ENCODE data around the gene ANKDD1A.

The ANKDD1A gene

DNA sequence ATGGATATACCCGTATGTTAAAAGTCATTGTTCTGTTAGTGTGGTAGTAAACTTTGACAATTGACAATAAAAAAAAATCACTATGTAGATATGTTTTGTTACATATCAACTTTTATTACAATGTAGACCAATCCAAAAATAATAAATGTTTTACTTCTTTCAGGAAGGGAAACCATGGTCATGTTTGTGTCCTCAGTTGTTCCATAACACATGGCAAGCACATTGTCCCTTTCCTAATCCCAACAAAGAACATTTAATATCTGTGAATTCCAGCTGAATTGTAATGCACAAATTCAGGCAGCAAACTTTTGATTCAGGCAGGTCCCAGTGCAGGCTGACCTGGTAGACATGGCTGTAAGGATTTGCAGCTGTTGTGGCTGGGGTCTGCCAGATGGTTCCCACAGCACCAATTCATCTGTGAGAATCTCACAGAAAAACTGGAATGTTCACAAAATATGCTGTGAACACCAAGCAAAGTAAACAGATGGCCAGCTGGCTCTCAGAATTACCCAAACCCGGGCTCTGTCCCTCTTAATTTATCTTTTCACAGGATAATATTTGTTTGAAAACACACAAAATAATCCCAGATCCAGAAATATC, 79.9 kb downstream of the ANKDD1A start:
- H3K4me3 ChIP-seq = no peak overlapping the region
- H3K9me3 ChIP-seq = no peaks in the 10 kb centered on the region
- H3K27me3 ChIP-seq = no peaks in the 10 kb centered on the region
- no peak overlapping the region for H3K27ac ChIP-seq
- TF ChIP-seq, protein P1, sequence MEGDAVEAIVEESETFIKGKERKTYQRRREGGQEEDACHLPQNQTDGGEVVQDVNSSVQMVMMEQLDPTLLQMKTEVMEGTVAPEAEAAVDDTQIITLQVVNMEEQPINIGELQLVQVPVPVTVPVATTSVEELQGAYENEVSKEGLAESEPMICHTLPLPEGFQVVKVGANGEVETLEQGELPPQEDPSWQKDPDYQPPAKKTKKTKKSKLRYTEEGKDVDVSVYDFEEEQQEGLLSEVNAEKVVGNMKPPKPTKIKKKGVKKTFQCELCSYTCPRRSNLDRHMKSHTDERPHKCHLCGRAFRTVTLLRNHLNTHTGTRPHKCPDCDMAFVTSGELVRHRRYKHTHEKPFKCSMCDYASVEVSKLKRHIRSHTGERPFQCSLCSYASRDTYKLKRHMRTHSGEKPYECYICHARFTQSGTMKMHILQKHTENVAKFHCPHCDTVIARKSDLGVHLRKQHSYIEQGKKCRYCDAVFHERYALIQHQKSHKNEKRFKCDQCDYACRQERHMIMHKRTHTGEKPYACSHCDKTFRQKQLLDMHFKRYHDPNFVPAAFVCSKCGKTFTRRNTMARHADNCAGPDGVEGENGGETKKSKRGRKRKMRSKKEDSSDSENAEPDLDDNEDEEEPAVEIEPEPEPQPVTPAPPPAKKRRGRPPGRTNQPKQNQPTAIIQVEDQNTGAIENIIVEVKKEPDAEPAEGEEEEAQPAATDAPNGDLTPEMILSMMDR (IDR thresholded peaks at IDR 0.05) = no peak
- intact Hi-C loops (cut with DNase I; ENCODE audit: low total_unique reads) = no loop called here
- no peaks in the 10 kb centered on the region for H3K36me3 ChIP-seq
- peaks cover 0 to 16% (median 8%) of the 10 kb centered on the region in 4 donors for H3K4me1 ChIP-seq
- no peak for DNase-seq

DNA sequence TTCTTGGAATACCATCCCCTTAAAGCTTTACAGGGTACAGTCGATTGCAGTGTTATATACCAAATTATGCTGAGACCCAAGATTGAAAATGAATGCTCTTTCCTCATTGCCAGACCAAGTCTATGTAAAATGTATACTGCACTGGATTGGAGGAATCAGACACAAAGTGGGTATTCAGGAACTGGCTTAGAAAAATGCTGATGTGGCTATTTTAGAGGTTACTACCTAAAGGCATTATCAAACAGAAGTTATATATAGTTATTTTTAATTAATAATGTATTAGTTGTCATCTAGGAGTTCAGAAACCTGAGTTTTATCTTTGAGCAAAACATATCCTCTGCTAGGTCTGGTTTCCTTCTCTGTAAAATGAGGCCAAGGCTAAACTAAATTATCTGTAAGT, 81.6 kb downstream of the ANKDD1A start:
- no peak for DNase-seq
- TF ChIP-seq, protein P1 (IDR thresholded peaks at IDR 0.05) = no peak

DNA sequence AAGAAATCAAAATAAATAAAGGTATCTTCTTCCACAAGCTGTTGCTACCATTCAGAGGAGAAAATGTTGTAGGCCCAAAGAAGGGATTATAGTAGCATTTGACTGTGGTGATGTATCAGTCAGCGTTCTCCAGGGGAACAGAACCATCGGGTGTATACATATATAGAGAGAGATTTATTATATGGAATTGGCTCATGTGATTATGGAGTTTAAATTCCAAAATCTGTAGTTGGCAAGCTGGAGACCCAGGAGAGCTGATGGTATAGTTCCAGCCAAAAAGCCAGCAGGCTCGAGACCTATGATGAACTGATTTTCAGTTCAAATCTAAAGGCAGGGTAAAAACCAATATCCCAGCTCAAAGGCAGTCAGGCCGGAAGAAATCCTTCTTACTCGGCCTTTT, 85.4 kb downstream of the ANKDD1A start:
- TF ChIP-seq, protein P1 (IDR thresholded peaks at IDR 0.05) = no peak
- H3K4me1 ChIP-seq = no peaks in the 10 kb centered on the region
- no peak for DNase-seq
- intact Hi-C loops (cut with DNase I; ENCODE audit: low total_unique reads) = no loop called here
- H3K36me3 ChIP-seq = peaks cover 0 to 10% (median under 1%) of the 10 kb centered on the region in 3 donors
- H3K27me3 ChIP-seq = no peaks in the 10 kb centered on the region
- no peak overlapping the region for H3K27ac ChIP-seq
- H3K4me3 ChIP-seq = no peak overlapping the region
- no peaks in the 10 kb centered on the region for H3K9me3 ChIP-seq

More for the DNA sequence above, 81.6 kb downstream of the ANKDD1A start:
- Histone ChIP-seq H3K4me3 (no peak overlapping the region), H3K4me1 (peaks cover 0 to 7% (median 3%) of the 10 kb centered on the region in 4 donors), H3K36me3 (no peaks in the 10 kb centered on the region), H3K27me3 (no peaks in the 10 kb centered on the region), H3K9me3 (no peaks in the 10 kb centered on the region), H3K27ac (no peak overlapping the region)
- intact Hi-C loops (cut with DNase I; ENCODE audit: low total_unique reads) = no loop called here

DNA sequence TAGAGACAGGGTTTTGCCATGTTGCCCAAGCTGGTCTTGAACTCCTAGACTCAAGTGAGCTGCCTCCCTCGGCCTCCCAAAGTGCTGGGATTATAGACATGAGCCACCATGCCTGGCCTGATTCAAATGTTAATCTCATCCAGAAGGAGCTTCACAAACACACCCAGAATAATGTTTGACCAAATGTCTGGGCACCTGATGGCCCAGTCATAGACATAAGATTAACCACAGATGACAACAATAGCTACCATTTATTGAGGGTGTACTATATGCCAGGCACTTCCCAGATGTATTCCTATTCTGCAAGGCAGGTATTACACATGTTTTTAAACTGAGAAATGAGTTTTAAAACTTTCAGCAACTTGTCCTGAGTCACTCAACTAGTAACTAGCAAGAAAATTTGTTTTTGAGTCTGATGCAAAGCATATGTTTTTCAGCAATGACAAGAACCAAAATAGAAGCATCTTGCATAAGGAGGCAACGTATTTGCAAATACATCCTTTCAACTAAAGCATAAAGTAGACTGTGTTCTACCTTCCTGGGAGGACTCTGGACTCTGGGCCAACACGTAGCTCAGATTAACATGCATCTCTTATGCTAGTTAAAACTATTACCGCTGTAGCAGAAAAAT, 86.2 kb downstream of the ANKDD1A start:
- intact Hi-C loops (cut with DNase I; ENCODE audit: low total_unique reads) = no loop called here
- TF ChIP-seq, protein P1 (IDR thresholded peaks at IDR 0.05) = no peak
- DNase-seq = no peak

DNA sequence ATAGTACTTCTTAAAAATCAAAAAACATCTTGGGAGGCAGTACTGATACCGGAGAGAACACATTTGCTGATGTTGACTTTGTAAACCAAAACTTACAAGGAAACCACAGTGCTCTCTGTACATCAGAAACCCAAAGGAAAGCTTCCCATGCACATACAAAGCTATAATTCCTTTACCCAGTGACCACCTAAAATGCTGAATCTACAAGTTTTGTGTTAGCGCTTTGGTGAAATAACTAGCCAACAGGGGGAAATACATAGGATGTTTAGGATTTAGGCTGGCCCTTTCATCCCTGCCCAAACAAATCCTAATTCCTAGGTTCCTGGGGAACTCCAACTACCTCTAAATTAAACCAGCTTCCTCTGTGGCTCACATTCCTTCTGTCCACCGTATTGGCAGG, 93.3 kb downstream of the ANKDD1A start:
- H3K36me3 ChIP-seq = peaks cover 16 to 57% (median 22%) of the 10 kb centered on the region in 3 donors
- H3K27me3 ChIP-seq = no peaks in the 10 kb centered on the region
- intact Hi-C loops (cut with DNase I; ENCODE audit: low total_unique reads) = no loop called here
- TF ChIP-seq, protein P1 (IDR thresholded peaks at IDR 0.05) = no peak
- H3K9me3 ChIP-seq = no peaks in the 10 kb centered on the region
- H3K27ac ChIP-seq = no peak overlapping the region
- H3K4me3 ChIP-seq = no peak overlapping the region
- H3K4me1 ChIP-seq = no peaks in the 10 kb centered on the region
- no peak for DNase-seq

More for the DNA sequence above, 86.2 kb downstream of the ANKDD1A start:
- H3K27me3 ChIP-seq = no peaks in the 10 kb centered on the region
- no peaks in the 10 kb centered on the region for H3K9me3 ChIP-seq
- H3K4me3 ChIP-seq = no peak overlapping the region
- no peak overlapping the region for H3K27ac ChIP-seq
- H3K36me3 ChIP-seq = peaks cover 8 to 17% (median 9%) of the 10 kb centered on the region in 3 donors
- no peaks in the 10 kb centered on the region for H3K4me1 ChIP-seq

All from tibial artery (tissue), 4 donors.